Retinal pigment epithelial cell (primary cell): ENCODE data around the gene HIPK2.

Experiments
- DNase-seq: peaks from one replicate; pipeline ENCODE4 v3.0.0-alpha.2; 2010; ENCODE audit warnings: low read depth
- H3K4me3 ChIP-seq: 2 replicates; pipeline ENCODE4 v1.5.1; 2011; ENCODE audit warnings: mild to moderate bottlenecking, low read length, control low read depth, moderate library complexity
- CTCF ChIP-seq: conservative IDR thresholded peaks from 2 replicates; pipeline ENCODE4 v1.5.1; 2011; ENCODE audit warnings: low read depth, low read length, control low read depth, inconsistent platforms

Gene HIPK2

DNA sequence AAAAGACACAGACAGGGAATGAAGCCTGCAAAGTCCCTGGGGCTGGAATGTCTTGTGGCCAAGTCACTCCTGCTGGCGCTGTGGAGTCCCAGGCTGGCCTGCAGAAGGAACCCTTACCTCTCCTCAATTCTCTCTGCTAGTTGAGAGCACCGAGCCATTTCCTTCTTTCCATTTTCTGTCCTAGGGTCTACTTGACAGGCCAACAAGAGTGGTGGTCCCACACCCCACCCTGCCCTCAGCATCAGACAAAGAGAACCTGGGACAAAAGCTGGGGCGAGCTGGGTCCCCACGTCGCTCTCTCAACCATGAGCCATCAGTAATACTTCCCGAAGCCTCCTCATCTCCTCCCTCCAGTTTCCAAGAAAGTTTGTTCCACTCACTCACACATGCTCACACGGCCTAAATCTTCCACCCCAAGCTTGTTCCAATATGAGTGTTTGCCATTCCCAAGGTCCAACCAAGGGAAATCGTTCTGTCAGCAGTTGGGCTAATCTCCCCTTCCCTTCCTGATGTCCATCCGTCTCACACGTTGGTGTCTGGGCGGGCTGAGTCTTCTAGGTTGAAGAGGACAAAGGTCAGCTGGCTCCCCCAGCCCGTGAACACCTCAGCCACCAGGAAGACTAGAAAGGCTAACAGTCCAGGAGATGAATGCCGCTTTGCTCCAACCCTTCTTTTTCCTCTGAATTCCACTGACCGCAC, 210.0 kb downstream of the HIPK2 start:
- TF ChIP-seq CTCF, result no peak
- DNase-seq, result no peak

DNA sequence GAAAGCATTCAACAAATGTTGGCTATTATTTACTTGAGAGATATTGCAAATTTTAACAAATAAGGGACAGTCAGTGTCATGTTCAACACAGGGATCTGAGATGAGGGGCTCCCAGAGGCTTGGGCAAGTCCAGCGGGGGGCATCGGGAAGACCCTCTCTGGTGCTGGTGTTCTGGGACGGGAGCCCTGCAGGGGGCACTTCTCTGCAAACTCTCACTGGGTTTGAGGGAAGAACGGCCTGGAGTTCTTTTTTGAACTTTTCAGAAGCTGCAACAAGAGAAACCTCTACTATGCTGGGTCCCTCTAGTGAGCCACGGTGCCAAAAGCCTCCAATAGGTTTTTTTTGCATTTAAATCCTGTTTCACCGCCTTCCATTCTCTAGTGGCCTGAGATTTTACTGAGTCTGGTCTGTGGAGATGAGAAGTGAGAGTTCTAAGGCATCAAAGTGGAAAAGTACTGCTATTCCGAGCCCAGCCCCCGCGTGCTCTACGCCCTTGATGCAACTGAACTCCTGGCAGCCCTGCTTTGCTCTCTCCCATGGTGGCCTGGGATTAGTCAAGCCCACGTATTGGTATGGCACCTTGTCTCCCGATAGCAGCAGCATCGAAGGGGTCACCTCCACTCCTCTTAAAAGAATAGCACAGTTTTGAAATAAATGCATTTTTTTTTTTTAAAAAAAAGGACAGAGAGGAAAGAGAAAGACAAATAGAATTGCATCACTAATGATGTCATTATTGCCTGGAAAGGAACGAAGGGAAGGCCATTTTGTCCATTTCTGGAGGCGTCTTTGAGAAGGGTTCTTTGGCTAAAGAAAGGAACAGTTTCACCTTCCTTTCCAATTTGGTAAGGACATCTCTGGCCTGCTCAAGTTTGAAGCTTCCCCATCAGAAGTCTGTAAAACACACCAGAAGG, 210.8 kb downstream of the HIPK2 start:
- no peak overlapping the region for H3K4me3 ChIP-seq
- DNase-seq, result no peak
- TF ChIP-seq CTCF, result no peak

More for the DNA sequence above, 210.0 kb downstream of the HIPK2 start:
- H3K4me3 ChIP-seq, result no peak overlapping the region

GRCh38 chr7:139566075-139566474, 211.7 kb downstream of the HIPK2 start:
- no peak for TF ChIP-seq CTCF
- DNase-seq, result no peak
- no peak overlapping the region for H3K4me3 ChIP-seq

GRCh38 chr7:139563856-139564255, 213.9 kb downstream of the HIPK2 start:
- no peak for TF ChIP-seq CTCF
- H3K4me3 ChIP-seq, result no peak overlapping the region
- DNase-seq, result no peak

GRCh38 chr7:139562961-139563565, 214.7 kb downstream of the HIPK2 start:
- DNase-seq, result no peak
- TF ChIP-seq CTCF, result no peak
- H3K4me3 ChIP-seq, result no peak overlapping the region

- no peak overlapping the region for H3K4me3 ChIP-seq
- TF ChIP-seq CTCF, result no peak
- DNase-seq, result no peak
These were observed 215.3 kb downstream of the HIPK2 start for GRCh38 chr7:139562491-139562890.
